GM19438 (cell line): ENCODE data around the gene PUS7L.
A peak's percentile ranks its signal among the peaks of the same experiment; 100 is the strongest.

Experiments used
- ATAC-seq: cut with Tn5 transposase; IDR thresholded peaks from one replicate; pipeline ENCODE4 v1.9.1; 2021; ENCODE audit warnings: low read depth; ENCODE audit not compliant: unreplicated experiment

Gene PUS7L, protein sequence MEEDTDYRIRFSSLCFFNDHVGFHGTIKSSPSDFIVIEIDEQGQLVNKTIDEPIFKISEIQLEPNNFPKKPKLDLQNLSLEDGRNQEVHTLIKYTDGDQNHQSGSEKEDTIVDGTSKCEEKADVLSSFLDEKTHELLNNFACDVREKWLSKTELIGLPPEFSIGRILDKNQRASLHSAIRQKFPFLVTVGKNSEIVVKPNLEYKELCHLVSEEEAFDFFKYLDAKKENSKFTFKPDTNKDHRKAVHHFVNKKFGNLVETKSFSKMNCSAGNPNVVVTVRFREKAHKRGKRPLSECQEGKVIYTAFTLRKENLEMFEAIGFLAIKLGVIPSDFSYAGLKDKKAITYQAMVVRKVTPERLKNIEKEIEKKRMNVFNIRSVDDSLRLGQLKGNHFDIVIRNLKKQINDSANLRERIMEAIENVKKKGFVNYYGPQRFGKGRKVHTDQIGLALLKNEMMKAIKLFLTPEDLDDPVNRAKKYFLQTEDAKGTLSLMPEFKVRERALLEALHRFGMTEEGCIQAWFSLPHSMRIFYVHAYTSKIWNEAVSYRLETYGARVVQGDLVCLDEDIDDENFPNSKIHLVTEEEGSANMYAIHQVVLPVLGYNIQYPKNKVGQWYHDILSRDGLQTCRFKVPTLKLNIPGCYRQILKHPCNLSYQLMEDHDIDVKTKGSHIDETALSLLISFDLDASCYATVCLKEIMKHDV

DNA sequence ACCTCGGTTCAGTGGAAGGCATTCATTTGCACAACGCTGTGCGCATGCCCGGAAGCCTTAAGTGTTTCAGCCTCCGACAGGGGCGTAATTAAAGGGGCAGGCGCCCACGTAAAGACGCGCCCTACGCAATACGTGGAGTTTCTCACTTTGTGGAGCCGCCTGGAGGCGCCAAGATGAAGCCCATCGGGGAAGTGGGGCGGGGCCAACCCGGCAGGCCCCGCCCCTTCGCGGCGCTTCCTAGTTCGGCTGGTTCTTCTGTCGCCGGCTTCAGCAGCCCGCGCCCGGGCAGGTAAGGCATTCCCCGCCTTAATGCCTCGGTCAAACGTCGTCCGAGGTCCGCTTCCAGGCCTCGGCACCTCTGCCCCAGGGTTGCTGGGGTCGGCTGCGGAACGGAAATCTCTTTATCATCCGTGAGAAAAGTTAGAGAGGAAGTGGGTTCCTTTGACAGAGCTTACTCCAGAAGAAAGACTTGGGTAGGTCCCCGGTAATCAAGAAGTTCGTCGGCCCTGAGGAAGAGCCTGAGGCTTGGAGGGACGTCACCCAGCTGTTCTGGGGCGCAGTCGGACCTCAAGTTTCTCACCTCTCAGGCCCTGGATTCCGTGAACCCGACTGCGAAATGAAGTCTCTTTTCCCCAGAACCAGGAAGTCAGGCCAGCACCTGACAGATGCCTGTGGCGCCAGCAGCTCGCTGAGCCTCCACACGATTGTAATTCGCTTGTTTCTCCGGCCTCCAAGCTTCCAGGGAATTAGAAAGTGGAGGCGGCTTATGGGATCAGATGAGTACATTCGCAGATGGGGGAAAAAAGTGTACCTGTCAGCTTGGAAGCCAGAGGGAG, at the start of gene PUS7L, which contains the start of gene IRAK4:
PUS7L (minus strand) TSS at position 63 of the 836 bp plus-strand sequence. CDS start 3,545 bp downstream, outside the sequence.
IRAK4 (plus strand) TSS at position 224 of the 836 bp plus-strand sequence. CDS start 9,161 bp downstream, outside the sequence.
- peak; percentile 91 for ATAC-seq

DNA sequence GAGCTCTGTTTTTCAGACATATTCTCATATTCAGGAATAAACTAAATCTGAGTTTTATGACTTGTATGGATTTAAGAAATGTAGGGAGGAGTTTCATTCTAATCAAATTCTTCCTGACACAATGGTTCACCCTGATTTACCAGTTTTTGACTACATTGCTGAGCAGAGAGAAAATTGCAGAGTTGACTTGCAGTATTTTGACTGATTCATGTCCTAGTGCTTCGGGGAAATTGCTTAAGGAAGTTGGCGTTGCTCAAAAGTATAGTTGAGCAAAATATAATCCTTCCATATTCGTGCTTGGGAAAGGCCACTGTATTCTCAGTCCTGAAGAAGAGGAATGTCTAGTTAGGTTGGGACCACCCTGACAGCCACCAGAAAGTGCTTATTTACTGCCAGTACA, 48.8 kb upstream of the PUS7L start:
- ATAC-seq = no peak

DNA sequence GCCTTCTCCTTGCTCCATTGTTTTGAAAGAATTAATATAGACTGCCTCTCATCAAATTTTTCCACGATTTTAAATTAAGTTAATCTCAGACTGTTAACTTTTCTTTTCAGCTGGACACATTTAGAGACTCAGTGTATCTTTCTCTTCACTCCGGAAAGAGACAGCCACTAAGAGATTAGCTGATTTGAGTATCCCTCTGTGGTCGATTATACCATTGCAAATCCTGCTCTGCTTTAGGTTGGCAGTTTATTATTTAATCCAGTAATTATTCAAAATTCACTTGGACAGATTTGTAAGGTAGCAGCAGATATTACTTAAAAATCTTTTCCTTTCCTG, 48.1 kb upstream of the PUS7L start:
- no peak for ATAC-seq

DNA sequence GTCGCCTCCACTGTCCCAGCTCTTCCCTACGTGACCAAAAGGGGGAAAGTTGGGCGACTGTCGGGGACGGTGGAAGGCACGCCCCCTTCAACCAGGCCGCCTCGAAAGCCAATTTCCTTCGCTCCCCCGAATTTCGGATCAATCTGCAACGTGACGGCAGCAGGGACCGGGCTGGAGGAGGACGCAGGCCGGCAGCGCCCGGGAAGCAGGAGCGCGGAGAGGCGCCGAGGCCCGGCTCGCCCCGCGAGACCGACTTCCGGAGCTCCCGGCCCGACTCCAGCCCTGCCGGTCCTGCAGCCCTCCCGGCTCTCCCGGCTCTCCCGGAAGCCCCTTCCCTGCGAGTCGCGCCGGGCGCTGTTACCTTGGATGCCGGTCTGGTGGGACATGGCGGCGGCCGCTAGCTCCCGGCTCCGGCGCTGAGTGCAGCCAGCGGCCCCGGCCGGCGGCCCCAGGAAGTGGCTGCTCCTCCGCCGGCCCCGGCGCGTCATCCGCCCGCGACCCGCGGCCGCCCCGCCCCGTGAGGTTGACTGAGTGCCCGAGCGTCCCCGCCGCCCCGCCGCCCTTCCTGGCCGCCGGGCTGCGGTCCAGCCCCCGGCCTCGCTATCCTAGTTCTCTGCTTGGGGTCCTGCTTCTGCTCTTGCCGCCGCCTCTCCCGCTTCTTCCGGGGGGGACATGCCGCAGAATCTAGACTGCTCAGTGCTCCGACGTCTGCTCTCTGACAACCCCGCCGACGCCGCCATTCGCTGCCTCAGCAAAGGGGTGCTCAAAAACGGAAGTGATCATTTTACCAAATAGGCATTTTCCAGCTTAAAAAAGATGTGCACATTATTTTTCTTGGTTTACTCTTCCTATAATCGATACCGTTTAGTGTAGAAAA, 47.5 kb upstream of the PUS7L start, which contains the start of gene TWF1:
TWF1 (minus strand) TSS at position 458 of the 877 bp plus-strand sequence; CDS start at position 386, 72 bp downstream.
- ATAC-seq = peak; percentile 93

DNA sequence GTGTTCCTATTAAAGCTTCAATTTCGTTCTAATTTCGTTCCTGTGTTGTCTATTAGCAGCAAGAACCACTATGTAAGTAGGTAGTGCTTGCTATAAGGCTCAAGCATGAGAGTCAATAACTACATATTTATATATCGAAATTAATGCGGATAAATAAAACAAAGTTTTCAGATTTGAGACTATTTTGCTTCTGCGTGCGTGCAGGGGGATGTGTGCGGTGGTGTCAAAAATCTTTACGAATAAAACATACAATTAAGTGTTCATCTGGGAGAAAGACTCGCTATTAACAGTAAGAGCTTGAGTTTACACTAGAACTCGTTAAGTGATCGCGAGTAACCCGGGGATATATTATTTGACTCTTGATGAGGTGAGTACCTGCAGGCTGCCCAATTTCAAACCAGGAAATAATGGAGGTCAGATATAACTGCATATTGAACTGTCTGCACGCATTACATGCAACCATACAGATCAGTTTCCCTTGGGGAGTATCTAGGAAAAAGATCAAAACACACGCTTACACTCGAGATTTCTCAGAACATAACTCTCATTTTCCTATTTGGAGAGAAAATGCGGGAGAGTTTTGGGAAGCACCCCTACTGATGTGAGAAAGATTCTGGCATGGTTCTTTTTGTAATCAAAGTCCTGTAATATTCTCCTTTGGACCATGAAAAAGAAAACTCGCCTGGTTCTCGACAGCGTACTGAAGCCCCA, 46.7 kb upstream of the PUS7L start:
- ATAC-seq = no peak

DNA sequence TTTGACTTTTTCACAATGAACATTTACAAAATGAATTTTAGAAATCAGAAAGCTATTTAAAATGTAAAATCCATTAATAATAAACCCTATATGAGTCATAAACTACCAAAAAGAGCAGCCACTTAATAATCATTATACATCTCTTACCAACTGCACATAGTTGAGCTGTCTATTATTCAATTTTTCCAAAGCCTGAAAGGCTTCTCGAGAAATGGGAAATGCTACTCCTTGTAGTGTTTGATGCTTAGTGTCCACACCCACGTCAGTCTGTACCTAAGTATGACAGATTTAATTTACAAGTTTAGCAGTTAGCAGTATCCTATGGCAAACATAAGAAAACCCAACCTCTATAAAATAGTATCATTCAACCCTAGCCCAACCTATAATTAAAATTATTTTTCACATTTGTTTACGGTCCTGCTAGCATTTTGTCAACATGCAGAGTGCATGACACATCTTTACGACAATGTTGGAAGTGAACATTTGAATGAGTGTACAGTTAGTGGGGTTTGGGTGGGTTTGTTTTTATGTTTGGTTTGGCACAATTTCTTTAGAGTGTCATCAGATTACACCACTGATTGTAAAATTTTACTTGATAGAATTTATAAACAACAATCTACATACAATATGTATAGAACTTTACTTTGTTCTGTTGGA, 39.1 kb upstream of the PUS7L start:
- no peak for ATAC-seq

DNA sequence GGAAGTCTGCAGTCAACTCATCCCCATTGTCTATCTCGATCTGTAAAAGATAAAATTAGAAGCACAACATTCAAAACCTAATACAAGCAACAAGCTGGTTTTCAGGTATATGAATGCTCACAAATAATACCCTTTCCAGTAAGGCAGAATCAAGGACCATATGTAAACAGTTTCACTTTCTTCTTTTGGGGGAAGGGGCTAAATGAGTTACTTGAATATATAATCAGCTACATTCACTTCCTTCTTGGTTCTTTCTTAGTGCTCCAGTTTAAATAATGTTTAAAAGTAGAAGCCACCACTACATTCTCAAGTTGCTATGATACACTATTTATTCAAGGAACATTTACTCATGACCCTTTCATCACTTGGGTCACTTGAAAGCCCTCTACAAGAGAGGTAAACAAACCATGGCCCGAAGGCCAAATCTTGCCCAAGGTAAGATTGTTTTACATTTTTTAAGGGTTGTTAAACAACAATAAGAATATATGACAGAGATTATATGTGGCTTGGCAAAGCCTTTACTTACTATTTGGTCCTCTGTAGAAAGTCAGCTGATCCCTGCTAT, 37.2 kb upstream of the PUS7L start:
- ATAC-seq = no peak

DNA sequence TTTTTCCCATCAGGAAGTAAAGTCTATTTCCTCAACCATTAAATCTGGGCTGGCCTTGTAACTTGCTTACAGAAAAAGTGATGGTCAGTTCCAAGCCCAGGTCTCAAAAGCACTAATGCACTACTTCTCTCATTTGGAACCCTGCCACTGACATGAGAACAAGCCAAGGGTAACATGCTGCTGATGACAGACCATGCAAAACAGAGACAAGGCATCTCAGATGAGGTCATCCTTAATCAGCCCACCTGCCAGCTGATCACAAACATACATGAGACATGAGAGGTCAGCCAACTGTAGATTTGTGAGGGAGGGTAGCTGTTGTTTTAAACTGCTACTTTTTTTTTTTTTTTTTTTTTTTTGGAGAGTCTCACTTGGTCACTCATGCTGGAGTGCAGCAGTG, 31.4 kb upstream of the PUS7L start:
- ATAC-seq = no peak

DNA sequence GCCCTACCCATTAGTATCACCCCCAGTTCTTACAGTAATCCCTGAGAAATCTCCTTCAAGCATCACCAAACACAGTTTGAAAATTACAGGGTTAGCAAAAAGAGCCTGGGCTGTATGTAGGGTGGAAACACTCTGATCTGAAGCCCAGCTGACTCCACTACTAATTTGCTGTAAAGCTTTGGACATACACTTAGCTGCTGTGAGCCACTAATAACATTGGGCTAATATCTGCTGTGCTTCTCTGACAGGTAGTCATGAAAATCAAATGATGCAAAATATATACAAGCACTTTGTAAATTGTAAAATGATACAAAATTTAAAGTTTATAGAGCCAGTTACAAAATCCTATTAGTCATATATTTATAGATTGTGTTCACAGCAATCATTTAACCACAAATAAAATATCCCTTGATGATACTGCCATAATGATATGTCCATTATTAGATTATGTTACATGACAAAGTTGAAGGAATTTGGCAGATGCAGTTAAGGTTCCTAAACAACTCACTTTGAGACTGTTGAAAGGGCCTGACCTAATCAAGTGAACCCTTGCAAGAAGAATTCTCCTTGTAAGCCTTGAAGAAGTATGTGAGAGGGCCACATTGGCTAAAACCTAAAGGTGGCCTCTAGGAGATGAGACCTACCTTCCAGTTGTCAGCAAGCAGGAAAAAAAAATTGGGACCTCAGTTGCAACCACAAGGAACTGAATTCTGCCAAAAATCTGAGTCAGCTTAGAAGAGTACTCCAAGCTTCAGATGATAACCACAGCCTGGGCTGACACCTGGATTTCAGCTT, 28.5 kb upstream of the PUS7L start:
- no peak for ATAC-seq

DNA sequence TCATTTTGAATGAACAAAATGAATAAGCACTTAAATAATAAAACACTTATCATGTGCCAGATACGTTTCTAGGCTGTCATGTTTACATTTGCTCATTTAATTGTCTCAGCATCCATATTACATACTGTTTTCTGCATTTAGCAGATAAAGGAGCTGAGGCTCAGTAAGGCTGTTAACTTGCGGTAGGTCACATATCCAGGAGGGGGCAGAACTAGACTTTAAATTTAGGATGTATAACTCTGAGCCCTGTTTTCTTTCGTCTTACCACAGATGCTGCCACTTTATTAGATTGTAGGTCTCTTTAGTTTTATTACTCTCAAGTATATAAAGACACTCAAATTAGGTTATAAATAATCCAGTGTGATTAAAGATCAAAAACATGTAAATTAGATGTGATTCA, 17.9 kb upstream of the PUS7L start:
- no peak for ATAC-seq

DNA sequence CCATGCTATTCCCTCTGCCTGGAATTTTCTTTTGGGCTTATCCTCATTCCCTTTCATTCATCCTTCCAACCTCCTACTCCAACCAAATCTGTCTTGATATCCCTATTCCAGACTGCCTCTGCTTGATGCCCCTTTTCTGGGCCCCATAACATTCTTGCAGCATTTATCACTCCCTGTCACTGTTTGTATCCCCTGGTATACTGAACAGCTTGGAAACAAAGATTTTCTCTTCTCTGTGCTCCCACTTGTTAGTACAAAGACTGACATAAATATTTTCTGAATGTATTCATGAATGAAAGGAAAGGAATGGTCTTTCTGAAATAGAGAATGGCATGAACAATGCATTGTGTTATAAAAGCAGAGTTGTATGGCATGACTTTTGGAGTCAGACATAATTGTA, 7.7 kb upstream of the PUS7L start:
- ATAC-seq = no peak

DNA sequence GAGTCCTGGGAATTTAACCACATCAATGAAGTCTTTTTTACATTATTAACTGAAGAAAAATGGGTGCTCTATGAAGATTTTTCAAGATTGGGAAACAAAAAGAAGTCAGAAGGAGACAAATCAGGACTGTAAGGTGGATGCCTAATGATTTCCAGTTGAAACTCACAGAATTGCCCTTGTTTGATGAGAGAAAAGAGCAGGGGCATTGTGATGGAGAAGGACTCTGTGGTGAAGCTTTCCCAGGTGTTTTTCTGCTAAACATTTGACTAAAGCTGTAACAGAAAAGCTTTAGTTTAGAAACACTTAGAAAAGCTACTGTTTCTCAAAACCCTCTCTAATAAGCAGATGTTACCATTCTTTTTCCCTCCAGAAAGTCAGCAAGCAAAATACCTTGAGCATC, 5.9 kb upstream of the PUS7L start:
- no peak for ATAC-seq

DNA sequence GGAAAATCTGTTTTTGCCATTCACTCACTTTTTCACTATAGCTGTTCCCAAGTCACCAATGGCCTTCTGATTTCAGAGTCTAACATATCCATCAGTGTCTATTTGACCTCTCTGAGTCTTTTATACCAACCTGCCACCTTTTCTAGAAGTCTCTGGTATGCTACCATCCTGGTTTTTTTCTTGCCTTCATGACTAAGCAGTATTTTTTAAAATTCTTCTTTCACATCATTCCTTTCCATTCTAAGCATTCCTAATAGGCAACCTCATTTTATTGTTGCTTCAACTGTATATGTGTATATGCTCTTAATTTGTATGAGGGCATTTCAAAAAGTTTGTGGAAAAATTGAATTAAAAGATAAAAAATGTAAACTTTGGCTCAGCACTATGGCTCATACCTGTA, 5.2 kb upstream of the PUS7L start:
- no peak for ATAC-seq

DNA sequence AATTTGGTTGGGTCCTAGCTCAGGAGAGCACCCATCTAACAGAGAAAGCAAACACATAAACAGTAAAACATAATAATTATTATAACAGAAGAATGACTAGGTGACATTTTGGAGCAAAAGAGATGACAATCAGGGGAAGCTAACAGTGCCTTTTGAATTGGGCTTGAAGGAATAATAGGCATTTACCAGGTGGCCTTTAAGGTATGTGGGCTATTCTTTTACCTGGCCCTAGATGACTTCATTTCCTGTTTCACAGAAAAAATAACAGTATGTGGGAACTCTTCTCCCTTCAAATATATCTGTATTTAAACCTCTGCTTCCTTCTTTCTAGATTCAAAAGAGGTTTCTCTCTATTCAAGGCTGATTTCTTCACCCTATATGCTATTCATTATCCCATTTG, 4.0 kb upstream of the PUS7L start:
- ATAC-seq = no peak

DNA sequence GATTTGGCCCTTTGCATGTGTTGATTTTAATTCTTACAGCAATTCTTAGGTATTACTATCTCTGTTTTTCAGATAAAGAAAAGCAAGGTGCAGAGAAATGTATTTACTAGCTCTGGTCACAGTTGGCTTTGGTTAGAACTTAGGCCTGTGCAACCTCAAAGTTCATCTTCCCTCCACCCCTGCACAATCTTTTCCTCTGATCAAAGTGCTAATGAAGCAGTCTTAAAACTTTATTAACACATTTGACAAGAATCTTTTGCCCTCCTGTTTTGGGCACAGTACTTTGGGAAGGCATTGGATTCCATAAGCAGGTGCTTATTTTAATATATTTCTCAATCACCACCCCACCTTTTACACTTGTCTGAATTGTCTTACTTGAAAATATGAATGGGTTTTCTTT, 2.9 kb upstream of the PUS7L start:
- ATAC-seq = no peak

DNA sequence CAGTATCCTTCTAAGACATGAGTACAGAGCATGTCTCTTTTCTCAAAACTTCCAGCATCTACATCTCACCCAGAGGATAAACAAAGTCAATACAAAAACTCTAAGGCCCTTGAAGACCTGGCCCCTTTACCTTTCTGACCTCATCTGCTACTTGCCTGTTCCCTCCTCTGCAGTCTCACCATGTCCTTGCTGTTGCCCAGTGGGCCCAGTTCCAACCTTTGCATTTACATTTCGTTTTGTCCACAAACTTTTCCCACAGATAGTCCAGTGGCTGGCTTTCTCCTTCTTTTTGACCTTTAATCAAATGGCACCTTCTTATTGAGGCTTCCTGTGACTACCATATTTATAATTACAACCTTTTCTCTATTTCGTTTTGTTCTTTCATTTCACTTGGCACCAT, 1.8 kb upstream of the PUS7L start:
- ATAC-seq = no peak

DNA sequence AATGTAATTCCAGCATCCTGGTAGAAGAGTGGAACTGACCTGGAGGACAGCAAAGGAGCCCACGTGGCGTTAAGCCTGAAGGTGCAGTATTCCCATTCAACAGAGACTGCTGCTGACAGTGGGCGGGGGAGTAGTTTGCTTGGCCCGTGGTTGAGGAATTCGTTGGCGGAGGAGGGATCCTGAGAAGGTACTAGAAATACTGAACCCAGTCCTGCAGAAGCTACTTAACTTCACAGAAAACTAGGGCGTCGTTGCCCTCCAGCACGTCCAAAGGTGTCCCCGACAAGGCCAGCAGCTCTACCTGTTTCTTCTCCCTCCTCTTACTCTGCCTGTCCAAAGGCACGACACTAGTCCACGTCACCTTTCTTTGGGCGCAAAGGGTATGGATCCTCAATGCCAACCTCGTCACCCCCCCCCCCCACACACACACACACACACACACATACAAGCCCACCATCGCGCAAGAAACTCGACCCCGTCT, 303 bp downstream of the PUS7L start:
- ATAC-seq = peak; percentile 8

DNA sequence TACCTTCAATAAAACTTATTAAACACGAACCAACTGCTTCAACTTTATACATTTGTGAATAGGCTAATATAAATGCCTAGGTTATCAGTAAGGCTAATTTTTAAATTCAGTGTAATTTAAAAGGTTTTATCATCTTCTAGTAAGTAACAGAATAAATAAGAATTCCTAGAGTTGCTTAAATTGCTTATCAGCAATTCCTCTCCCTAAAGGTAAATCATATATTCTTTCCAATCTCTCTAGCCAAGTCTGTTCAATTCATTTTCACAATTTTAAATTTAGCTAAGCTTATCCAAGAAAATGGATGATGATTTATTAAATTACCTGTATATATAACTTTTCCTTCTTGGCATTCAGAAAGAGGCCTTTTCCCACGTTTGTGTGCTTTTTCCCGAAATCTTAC, 4.6 kb downstream of the PUS7L start:
- no peak for ATAC-seq
